A549 (cell line): ENCODE data around the gene GNB1.
A peak's percentile ranks its signal among the peaks of the same experiment; 100 is the strongest.
"Not testable (repeated sequence)": the region's sequence is repeated elsewhere in the genome, so short reads cannot be mapped to it uniquely, and the experiment has no call there.

ENCODE experiments used
- EP300 ChIP-seq, 2 experiments: fragments of >200 bp; sonication (Bioruptor Twin); formaldehyde crosslinking; IDR thresholded peaks; 2 replicates in 1 of 2; 3 replicates in 1 of 2; pipeline ENCODE4 v1.6.1; 2016 to 2017
- HOXA7 ChIP-seq: fragments of 250-450 bp; sonication (Bioruptor Pico); IDR thresholded peaks from 2 replicates; pipeline ENCODE4 v1.5.0; 2020; ENCODE audit warnings: mild to moderate bottlenecking, moderate library complexity
- JUN ChIP-seq, 2 experiments: fragments of >200 bp; sonication (Bioruptor Twin); formaldehyde crosslinking; IDR thresholded peaks; 2 replicates in 1 of 2; 3 replicates in 1 of 2; pipeline ENCODE4 v1.6.1; 2016 to 2017
- JUNB ChIP-seq: fragments of >200 bp; sonication (Bioruptor Twin); formaldehyde crosslinking; IDR thresholded peaks from 2 replicates; pipeline ENCODE4 v1.6.1; 2016
- MYC ChIP-seq: IDR thresholded peaks from 2 replicates; pipeline ENCODE4 v1.6.1; 2012; ENCODE audit warnings: mild to moderate bottlenecking, inconsistent platforms, low read length, improper control_type of control experiment, borderline replicate concordance
- PHF8 ChIP-seq: fragments of 200-600 bp; sonication (generic); IDR thresholded peaks from 2 replicates; pipeline ENCODE4 v1.6.1; 2016; ENCODE audit warnings: low read depth, mild to moderate bottlenecking, antibody characterized with exemption, moderate library complexity, borderline replicate concordance
- RCOR1 ChIP-seq: fragments of 150-350 bp; IDR thresholded peaks from 2 replicates; pipeline ENCODE4 v1.6.1; 2014; ENCODE audit warnings: antibody characterized with exemption, low read length, low read depth
- TF ChIP-seq, protein P1 (sequence below): fragments of >200 bp; sonication (Bioruptor Twin); formaldehyde crosslinking; IDR thresholded peaks from 3 replicates; pipeline ENCODE4 v1.5.1; 2016
- TF ChIP-seq, protein P2 (sequence below): IDR thresholded peaks from 2 replicates; pipeline ENCODE4 v1.6.1; 2012

DNA sequence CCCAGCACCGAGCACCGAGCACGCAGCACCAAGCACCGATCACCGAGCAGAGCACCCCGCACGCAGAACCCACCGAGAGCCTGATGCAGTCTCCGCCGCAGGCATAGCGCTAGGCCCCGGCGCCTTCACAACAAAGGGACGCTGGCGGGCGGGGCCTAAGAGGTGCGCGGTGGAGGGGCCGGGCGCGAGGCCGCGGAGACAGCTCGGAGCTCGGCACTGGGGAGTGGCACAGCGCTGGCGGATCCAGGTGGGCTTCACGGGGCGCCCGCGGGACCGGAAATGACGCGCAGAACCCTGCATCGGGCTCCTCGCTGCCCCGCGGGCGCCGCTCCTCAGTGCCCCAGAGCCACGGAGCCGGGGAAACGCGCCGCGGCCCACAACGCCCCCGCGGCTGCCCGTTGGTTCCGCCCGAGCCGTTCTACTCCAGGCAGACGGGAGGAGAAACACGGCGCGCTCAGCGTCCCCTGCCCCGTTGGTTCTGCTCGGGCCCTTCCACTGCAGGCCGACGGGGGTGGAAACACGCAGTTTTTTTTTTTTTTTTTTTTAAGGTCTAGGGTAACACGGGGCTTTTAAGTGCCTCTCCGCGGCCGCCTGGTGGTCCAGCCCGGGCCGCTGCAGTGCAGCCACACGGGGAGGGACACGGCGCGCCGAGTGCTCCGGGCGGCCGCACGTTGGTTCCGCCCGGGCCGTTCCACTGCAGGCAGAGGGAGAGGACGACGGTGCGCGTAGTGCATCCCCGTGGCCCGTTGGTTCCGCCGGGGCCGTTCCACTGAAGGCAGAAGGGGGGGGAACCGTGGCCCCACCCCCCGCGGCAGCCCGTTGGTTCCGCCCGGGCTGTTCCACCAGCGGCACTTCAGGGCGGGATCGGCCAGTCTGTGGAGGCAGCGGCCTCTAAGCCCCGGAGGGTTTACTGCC is 145.0 kb downstream of the GNB1 start:
- TF ChIP-seq RCOR1; JUNB; HOXA7; MYC; PHF8; EP300 (IDR thresholded peaks at IDR 0.05): not testable (repeated sequence)
- peak in 1 of 2 experiments; percentile 51; a peak in 2 of 5 replicates for TF ChIP-seq JUN (IDR thresholded peaks at IDR 0.05)
- TF ChIP-seq, protein P1, sequence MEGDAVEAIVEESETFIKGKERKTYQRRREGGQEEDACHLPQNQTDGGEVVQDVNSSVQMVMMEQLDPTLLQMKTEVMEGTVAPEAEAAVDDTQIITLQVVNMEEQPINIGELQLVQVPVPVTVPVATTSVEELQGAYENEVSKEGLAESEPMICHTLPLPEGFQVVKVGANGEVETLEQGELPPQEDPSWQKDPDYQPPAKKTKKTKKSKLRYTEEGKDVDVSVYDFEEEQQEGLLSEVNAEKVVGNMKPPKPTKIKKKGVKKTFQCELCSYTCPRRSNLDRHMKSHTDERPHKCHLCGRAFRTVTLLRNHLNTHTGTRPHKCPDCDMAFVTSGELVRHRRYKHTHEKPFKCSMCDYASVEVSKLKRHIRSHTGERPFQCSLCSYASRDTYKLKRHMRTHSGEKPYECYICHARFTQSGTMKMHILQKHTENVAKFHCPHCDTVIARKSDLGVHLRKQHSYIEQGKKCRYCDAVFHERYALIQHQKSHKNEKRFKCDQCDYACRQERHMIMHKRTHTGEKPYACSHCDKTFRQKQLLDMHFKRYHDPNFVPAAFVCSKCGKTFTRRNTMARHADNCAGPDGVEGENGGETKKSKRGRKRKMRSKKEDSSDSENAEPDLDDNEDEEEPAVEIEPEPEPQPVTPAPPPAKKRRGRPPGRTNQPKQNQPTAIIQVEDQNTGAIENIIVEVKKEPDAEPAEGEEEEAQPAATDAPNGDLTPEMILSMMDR, result not testable (repeated sequence)
- TF ChIP-seq, protein P2, sequence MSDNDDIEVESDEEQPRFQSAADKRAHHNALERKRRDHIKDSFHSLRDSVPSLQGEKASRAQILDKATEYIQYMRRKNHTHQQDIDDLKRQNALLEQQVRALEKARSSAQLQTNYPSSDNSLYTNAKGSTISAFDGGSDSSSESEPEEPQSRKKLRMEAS, result peak; percentile 78
